HG03520 (cell line): Measurements from ENCODE around the gene PLA2G5.

Source experiments
- ATAC-seq: cut with Tn5 transposase; IDR thresholded peaks from one replicate; pipeline ENCODE4 v1.9.1; 2021; ENCODE audit warnings: mild to moderate bottlenecking, moderate library complexity; ENCODE audit not compliant: unreplicated experiment

Gene PLA2G5

DNA sequence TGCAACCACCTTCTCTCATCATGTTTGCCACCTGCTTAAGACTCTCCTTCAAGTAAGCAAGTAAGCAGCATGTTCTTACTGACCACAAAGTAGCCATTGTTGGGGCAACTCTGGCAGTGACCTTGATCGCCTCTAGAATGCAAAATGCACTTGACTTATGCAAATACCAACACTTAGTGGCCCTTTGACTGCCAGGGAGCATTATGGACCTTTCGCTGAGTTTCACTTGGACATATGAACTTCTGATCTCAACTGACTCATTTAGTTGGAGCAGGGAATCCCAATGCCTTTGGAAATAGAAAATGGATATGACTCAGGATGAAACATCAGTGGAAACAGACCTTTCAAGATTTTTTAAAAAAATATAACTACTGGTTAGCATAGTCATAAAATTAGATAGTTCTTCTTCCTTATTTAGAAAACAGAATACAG is 6.1 kb upstream of the PLA2G5 start:
- no peak for ATAC-seq

DNA sequence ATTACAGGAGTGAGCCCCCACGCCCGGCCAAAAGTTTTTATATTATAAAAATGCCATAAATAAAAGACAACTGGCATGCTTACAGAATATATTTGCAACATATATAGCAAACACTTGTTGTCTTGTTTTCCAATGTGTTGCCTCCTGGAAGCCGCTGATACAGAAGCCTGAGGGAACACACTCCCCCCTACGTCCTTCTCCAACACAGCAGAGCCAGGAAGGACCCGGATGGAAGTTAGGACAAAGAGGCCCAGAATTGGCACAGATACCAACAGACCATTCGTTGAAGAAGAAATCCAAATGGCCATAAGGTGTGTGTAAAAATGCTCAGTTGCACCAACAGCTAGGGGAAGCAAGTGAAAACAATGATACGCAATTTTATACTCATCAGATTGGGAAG is 1.3 kb upstream of the PLA2G5 start:
- ATAC-seq, result no peak

DNA sequence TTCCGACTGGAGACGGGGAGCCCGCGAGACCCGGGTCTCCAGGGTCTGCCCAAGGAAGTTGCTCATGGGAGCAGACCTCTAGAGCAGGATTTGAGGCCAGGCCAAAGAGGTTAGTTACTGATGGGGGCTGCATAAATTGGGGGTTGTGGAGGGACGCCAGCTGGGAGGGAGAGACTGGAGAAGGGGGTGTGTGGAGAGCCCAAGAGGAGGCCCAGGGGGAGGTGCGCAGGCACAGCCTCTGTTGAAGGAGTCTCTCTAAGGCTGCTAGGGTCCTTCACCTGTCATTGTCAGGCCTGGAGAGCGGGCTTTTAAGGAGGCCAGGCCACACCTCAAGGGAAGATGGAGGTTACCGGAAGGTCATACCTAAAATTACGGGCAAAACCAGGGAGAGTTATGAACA is 363 bp downstream of the PLA2G5 start:
- no peak for ATAC-seq

DNA sequence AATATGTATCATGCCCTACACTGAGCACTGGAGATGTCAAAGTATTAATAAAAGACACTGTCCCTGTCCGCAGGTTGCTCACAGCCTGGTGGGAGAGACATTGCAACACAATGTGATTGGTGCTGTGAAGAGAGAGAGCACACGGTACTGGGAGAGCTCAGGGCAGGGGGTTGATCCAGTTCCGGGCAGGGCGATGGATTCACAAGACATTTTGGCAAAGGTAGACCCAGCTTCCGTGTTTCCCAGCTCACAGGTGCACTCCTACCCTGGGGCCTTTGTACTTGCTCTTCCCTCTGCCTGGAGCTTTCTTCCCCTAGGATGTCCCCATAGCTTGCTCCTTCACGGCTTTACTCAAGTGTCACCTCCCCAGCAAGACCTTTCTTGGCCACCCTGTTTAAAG is 1.4 kb downstream of the PLA2G5 start:
- no peak for ATAC-seq

DNA sequence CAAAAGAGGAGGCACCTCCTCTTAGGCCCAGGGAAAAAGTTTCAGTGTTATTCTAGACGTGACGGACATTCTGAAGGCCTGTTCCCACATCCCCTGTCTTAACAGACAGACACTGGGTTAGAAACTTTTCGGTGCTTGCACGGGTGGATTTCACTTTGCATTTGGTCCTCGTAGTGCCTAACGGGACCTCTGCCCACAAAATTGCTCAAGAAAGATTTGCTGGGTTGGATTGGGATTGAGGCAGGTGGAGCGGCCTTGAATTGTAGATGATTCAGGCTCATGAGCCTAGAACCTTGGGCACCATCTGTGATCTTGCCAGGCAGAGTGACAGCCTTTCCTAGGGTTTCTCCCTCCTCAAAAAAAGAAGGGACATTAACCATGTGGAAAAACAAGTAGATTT is 2.8 kb downstream of the PLA2G5 start:
- ATAC-seq, result no peak

DNA sequence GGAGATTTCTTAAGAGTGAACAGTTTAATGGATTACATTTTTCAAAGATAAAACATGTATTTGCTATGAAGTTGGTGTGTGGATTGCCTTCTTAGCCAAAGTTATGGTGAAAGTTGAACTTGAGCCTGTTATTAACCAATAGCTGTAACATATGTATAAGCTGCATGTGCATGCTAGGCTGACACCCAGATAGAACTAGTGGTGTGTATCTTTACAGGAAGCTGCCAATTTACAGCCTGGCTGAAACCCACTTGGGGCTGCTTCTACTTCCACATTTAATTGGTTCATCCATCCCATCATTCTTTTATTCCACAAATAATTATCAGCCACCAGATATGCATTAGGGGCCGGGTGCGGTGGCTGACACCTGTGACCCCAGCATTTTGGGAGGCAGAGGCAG is 3.3 kb downstream of the PLA2G5 start:
- no peak for ATAC-seq

DNA sequence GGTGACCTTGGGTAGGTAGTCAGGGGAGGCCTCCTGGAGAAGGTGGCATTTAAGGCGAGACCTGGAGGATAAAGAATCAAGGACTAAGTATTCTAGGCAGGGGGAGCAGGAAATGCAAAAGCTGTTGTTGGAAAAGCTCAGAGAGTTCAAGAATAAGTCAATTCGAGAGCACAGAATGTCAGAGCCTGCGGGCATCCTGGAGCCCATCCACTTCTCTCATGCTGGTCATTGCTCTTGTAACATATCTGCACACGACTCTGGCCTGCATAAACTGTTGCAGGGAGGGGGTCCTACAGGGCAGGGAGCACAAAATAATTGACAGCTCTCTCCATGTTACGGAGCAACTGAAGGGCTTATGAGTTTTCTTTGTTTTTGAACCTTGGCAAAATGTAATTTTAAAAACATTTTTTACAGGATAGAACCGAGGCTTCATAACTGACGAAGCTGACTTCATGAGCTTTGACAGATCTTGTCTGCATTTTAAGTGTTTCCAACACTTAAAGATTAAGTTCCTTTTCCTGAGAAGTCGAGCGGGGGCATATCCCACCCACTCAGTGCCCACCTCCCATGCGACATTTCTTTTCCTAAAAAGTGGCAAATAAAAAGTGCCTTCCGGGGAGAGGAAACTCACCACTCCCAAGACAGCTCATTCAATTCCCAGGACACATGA is 4.2 kb downstream of the PLA2G5 start:
- ATAC-seq, result no peak

DNA sequence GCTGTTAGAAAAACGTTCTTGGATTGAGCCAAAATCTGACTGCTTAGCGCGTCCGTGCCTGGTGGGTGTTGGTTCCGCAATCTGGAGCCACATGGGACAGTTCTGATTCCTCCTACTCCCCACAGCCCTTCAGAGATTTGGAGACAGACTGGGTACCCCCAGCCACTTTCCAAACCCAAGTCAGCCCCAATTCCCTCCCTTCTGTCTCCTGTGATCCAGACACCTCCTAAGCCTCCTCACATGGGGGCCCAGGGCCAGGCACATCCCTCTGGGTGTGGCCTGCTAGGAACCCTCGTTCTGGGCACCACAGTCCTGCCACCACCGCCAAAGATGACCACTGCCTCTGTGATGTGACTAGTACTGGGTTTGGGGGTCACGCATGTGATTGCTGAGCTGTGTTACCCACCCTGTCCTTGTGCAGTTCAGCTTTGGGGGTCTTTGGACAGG is 4.8 kb downstream of the PLA2G5 start:
- no peak for ATAC-seq

DNA sequence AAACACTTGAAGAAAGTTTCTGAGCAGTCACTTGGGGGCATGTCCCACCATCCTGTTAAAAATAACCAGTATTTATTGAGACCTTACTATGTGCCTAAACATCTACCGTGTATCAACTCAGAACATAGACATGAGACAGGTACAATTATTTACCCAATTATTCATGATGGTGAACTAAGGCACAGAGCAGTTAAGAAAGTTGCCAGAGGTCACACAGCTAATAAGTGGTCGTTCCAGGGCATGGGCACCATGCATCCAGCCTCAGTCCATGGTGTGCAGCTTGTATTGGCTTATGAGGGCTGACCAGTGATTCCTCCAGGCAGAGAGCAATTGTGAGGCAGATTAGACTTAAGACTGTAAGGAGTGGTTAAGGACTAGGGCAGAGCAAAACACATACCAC is 5.4 kb downstream of the PLA2G5 start:
- ATAC-seq, result no peak

DNA sequence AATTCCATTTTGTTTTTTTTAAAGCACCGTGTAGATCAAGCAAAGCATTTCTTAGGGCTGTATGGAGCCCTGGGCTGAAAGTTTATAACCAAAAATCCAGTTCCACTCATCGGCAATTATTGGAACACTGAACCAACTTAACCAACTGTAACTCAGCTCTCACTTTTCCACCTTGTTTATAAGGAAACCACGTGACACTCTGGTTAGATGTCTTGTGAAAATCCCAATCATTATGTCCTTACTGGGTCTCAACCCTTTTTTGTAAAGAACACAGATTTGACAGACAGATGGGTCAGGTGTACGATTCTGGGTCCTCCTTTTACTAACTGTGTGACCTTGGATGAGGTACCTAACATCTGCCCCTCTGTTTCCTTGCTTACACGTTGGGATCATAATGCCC is 6.2 kb downstream of the PLA2G5 start:
- ATAC-seq, result no peak

DNA sequence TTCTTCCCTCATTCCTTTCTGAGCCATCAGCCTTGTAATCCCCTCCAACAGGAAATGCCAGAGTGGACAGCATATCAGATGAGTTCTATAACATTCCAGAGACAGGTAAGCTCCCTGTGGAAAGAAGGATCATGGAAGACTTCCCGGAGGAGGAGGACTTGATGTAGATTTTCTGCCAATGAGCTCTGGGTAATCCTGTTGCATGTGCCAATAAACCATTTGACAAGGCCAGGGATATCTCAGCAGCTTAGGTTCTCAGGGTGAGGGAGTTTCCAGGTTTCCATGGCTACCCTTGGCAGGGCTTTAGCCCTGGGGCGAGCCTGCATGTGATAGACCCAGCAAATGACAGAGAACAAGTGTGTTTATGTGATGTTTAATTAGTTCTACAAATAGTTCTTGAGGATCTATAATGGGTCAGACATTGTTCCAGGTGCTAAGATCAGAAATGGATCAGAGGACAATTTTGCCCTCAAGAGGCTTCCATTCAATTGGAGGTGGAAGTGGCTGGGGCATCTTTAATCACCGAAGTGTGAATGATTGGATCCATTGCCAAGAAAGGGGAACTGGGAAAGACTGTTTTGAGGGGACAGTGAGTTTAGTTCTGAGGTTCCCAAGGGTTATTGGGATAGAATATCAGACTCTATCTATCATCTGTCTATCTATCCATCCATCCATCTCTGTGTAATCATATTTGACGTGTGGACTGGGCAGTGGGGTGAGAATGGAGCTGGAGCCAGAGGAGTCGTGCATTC is 6.9 kb downstream of the PLA2G5 start:
- ATAC-seq, result no peak

DNA sequence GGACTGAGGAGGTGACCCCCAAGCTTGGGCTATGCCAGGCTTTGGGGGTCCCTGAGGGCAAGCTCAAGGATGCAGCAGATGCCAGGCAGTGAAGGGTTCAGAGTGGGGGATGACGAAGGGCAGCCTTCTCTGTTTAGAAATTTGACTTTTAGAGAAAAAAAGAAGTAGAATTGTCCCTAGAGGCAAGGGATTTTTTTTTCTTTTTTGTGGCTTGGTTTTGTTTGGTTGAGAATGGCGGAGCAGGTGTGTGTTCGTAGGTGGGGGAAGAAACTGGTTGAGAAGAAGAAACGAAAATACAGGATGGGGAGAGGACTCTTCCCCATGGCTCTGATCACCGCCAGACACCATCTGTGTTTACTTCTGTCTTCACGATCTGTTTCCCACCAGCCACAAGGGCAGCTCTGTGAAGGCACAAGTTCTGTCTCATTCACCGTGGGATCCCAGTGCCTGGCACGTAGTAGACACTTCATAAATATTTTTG is 8.2 kb downstream of the PLA2G5 start:
- no peak for ATAC-seq

DNA sequence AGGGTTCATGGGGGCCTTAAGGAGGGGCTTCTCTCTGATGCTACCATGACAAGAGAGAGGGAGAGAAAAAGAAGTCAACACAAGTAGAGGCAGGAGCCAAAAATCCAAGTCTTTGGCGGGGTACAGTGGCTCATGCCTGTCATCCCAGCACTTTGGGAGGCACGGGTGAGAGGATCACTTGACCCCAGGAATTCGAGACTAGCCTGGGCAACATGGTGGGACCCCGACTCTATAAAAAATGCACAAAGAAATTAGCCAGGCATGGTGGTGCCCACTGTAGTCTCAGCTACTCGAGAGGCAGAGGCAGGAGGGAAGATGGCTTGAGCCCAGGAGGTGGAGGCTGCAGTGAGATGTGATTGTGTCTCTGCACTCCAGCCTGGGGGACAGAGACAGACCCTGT is 8.7 kb downstream of the PLA2G5 start:
- ATAC-seq, result no peak

DNA sequence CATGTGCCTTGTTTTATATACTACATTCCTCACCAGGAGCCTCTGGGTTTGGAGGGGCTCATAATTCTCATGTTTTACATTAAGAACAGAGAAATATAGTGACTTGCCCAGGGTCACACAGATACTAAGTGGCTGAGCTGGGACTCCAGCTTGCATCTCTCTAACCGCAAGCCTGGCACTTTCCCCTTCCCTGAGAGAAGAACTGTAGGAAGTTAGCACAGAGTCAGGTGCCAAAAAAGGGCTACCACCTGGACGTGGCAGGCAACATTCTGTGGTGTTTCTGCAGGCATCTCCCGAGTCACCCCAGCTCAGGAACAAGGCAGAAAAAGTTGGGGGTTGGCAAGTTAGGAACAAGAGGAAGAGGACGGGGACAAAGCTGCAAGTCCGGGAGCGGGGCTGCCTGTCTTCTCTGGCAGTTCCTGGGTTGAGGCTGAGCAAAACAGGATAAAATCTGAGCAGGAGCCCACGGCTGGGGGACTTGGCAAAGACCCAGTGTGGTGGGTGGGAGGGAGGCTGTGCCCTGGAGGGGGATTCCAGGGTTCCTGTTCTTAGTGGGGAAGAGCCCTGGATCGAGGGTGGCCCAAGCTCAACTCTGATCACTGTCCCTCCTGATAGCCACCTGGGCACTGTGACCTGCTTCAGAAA is 9.8 kb downstream of the PLA2G5 start:
- ATAC-seq, result no peak

DNA sequence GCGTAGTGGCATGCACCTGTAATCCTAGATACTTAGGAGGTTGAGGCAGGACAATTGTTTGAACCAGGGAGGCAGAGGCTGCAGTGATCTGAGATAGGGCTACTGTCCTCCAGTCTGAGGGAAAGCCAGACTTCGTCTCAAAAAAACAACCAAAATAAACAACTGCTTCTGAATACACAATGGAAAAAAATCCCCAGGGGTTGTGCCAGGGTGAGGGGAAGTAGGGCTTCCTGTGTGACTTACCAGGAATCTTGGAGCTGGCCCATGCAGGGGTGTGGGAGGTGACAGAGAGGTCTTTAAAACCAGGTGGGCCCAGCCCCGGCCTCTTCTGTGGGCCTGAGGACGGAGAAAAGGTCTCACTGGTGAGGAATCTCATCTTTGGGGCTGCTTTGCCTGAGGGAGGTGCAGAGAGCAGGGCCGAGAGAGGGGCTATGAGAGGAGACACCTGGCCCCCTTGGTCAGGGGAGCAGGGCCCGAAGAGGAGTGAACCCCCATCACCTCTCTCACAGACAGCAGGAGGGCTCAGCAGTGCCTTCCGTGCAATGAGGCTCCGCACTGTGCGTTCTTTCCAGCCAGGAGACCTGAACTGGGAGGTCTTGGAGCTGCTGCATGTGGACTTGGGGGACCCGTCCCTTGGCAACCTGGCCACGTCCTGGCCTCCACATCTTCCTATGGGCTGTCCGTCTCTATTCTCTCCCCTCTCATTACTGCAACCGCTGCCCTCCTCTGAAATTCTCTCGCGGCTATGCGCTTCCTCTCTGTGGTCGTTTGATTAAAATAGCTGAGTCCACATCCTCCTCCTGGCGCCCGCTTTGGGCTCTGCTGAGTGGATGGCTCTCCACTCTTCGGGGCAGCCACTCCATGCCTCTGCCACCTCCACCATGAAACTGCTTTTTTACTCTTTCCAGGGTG is 10.7 kb downstream of the PLA2G5 start:
- no peak for ATAC-seq

DNA sequence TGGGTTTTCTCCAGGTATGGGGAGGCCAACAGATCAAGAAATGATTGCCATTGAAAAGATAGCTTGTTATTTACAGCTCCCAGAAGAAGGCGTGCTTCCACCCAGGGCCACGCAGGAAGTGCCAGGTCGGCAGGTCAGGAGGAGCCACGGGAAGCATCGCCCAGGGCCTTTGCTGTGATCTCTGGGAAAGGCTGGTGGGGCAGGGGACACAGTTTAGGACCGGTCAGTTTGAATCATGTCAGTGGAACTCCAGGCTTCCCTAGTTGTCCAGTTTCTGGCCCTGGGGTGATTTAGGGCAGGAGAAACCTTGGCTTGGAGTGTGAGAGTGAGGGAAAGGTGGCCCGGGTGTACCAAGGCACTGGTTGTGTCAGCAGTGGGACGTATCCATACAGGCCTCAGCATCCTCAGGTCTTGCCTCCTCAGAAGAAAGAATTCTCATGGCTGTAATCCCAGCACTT is 11.4 kb downstream of the PLA2G5 start:
- no peak for ATAC-seq

DNA sequence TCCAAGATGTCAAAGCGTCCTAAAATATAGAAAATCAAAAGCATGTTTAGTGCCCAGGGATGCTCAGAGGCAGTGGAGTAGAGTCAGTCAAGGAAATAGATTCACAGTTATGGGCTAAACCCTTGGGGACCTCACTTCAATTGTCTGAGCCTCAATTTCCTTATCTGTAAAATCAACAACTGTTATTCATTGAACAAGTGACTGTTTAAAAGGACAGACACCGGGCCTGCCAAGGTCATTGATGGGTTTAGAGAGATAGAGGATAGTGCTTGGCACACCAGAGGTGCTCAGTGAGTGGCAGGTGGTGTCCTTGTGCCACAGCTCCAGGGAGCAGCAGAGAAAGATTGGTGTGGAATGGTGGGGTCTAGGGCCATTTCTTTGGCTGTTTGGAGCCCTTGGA is 12.8 kb downstream of the PLA2G5 start:
- no peak for ATAC-seq

DNA sequence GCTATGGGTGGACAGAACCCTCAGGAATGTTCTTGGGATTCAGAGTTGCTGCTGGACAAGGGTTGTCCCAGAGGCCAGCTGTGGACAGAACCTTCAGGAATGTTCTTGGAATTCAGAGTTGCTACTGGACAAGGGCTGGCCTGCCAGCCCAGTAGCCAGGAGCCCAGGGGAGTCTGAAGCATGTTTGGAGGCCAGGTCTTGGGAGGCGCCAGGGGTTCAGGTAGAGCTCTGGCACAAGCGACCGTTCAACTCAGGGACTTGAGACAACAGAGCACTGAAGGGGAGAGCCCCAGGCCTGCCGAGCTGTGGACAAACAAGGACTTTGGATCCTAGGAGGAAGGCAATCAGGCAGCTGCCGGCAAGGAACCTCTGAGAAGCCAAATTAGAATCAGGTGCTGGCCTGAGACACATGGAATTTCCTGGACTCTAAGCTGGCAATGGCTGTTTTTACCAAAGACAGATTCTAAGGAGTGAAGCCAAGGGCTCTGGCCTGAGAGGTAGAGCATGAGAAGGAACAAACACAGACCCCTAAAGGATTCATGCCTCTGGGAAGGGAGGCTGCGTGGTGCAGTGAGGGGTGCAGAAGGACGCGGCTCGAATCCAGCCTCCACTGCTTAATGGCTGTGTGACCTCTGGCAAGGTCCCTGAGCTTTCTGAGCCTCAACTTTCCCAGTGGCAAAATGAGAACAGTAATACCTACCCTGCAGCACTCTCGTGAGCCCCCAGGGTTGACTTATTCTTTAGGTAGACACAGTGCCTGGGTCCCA is 13.4 kb downstream of the PLA2G5 start:
- no peak for ATAC-seq

DNA sequence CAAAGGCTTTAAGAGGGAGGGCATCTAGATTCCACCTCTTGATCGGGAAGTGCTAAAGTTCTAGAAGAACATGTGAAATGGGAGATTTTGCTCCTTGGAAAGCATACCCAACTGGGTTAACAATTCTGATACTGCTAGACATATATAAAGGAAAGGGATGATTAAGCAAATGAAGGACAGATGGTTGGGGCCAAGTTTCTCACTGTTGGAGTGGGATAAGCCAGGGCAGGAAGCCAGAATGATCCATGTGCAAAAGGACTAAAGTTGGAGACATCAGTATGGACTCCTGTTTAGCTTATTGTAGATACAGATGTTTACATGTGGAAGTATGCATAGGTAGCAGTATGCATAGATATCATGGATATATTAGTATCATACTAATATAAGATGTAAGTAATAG is 16.8 kb downstream of the PLA2G5 start:
- ATAC-seq, result no peak

DNA sequence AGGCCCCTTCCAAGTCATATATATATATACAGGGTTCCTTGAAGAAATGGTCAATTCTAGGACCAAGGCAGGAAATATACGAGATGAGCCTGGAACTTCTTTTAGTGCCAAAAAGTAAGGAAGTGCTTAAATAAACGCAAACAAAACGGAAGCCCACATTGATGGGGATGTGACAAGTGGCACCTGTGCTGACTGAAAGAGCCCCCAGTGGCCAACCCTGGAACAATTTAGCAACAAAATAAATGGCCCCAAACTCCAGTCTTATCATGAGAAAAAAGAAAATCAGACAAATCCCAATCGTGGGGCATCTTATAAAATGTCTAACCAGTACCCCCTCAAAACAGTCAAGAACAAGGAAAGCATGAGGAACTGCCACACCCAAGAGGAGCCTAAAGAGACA is 17.7 kb downstream of the PLA2G5 start:
- no peak for ATAC-seq
